Neural cell (in vitro differentiated cells): ENCODE results near the gene CFAP45.

Source experiments
- CTCF ChIP-seq: fragments of 450-650 bp; IDR thresholded peaks from 2 replicates; pipeline ENCODE4 v1.5.1; 2014; ENCODE audit warnings: antibody characterized with exemption, mild to moderate bottlenecking, moderate library complexity; ENCODE audit not compliant: poor library complexity, severe bottlenecking
- EP300 ChIP-seq: fragments of 450-650 bp; conservative IDR thresholded peaks from 2 replicates; pipeline ENCODE4 v1.6.1; 2014; ENCODE audit warnings: antibody characterized with exemption, mild to moderate bottlenecking, moderate library complexity; ENCODE audit not compliant: poor library complexity, severe bottlenecking
- EZH2 ChIP-seq: fragments of 200-600, 300-800 bp; shearing (Covaris generic), sonication (generic); IDR thresholded peaks from 2 replicates; pipeline ENCODE4 v1.6.1; 2014; ENCODE audit warnings: antibody characterized with exemption, low read length, borderline replicate concordance, mild to moderate bottlenecking; ENCODE audit not compliant: insufficient read depth, poor library complexity, severe bottlenecking
- POLR2AphosphoS5 ChIP-seq: IDR thresholded peaks from 2 replicates; pipeline ENCODE4 v1.6.1; 2012
- RAD21 ChIP-seq: fragments of 450-650 bp; conservative IDR thresholded peaks from 2 replicates; pipeline ENCODE4 v1.6.1; 2014; ENCODE audit warnings: antibody characterized with exemption, mild to moderate bottlenecking, moderate library complexity
- REST ChIP-seq: IDR thresholded peaks from 2 replicates; pipeline ENCODE4 v1.6.1; 2012; ENCODE audit warnings: borderline replicate concordance
- SMC3 ChIP-seq: fragments of 450-650 bp; conservative IDR thresholded peaks from 2 replicates; pipeline ENCODE4 v1.6.1; 2014; ENCODE audit warnings: antibody characterized with exemption, mild to moderate bottlenecking, moderate library complexity; ENCODE audit not compliant: poor library complexity
- TAF1 ChIP-seq: IDR thresholded peaks from 2 replicates; pipeline ENCODE4 v1.6.1; 2012; ENCODE audit warnings: low read depth

GRCh38 chr1:159931795-159932173 is 31.8 kb upstream of the CFAP45 start:
- TF ChIP-seq CTCF (no peak), SMC3 (no peak), TAF1 (no peak), POLR2AphosphoS5 (no peak), RAD21 (no peak), EP300 (no peak), EZH2 (no peak), REST (no peak)
